ENCODE results near the gene INSIG2. TPM values are rescaled to one million over a fixed set of nuclear protein-coding genes. Genes with fewer than 3 reads are reported as not detected.

The INSIG2 gene
- total RNA-seq, 2 experiments from 2014 or later: 21.7 to 22.2 TPM

- ATAC-seq (no peak), DNase-seq (no peak)
- H3K36me3 Mint-ChIP-seq: peaks cover 14% of the 10 kb centered on the region
- no peaks in the 10 kb centered on the region for H3K9me3 Mint-ChIP-seq (ENCODE audit: low read depth)
- no peaks in the 10 kb centered on the region for H3K27me3 Mint-ChIP-seq
- no peak overlapping the region for H3K4me3 Mint-ChIP-seq
- peaks cover 7% of the 10 kb centered on the region for H3K4me1 Mint-ChIP-seq
- CTCF ChIA-PET: no interaction called here
- H3K27ac Mint-ChIP-seq: no peak overlapping the region
These were observed 27.5 kb downstream of the INSIG2 start for GRCh38 chr2:118115761-118116160.

- H3K27me3 Mint-ChIP-seq: no peaks in the 10 kb centered on the region
- ATAC-seq: no peak
- DNase-seq: no peak
- H3K27ac Mint-ChIP-seq: no peak overlapping the region
- no peak overlapping the region for H3K4me3 Mint-ChIP-seq
- peaks cover 2% of the 10 kb centered on the region for H3K36me3 Mint-ChIP-seq
- no peaks in the 10 kb centered on the region for H3K9me3 Mint-ChIP-seq (ENCODE audit: low read depth)
- CTCF ChIA-PET: interaction anchor here (1.0 kb wide), 1 partner anchor 103 kb away, joined by 3 read pairs; no protein-coding TSS in a partner anchor
- peaks cover 2% of the 10 kb centered on the region for H3K4me1 Mint-ChIP-seq
These were observed 30.2 kb downstream of the INSIG2 start for GRCh38 chr2:118118479-118118878.

GRCh38 chr2:118119158-118119727, 31.0 kb downstream of the INSIG2 start:
- Mint-ChIP-seq H3K9me3 (ENCODE audit: low read depth) (no peaks in the 10 kb centered on the region), H3K4me3 (no peak overlapping the region), H3K27me3 (no peaks in the 10 kb centered on the region), H3K4me1 (no peaks in the 10 kb centered on the region), H3K36me3 (no peaks in the 10 kb centered on the region), H3K27ac (no peak overlapping the region)
- ATAC-seq (no peak), DNase-seq (no peak)
- CTCF ChIA-PET: interaction anchor here (1.0 kb wide), 1 partner anchor 102 kb away, joined by 3 read pairs; no protein-coding TSS in a partner anchor

- Mint-ChIP-seq H3K36me3 (no peaks in the 10 kb centered on the region), H3K9me3 (ENCODE audit: low read depth) (no peaks in the 10 kb centered on the region), H3K4me1 (no peaks in the 10 kb centered on the region), H3K27ac (no peak overlapping the region), H3K27me3 (no peaks in the 10 kb centered on the region), H3K4me3 (no peak overlapping the region)
- CTCF ChIA-PET: no interaction called here
- ATAC-seq (no peak), DNase-seq (no peak)
These were observed 31.6 kb downstream of the INSIG2 start for GRCh38 chr2:118119761-118120400.

GRCh38 chr2:118120401-118120780, 32.1 kb downstream of the INSIG2 start:
- Mint-ChIP-seq H3K4me1 (no peaks in the 10 kb centered on the region), H3K36me3 (no peaks in the 10 kb centered on the region), H3K4me3 (no peak overlapping the region), H3K27ac (no peak overlapping the region), H3K9me3 (ENCODE audit: low read depth) (no peaks in the 10 kb centered on the region), H3K27me3 (peaks cover 3% of the 10 kb centered on the region)
- DNase-seq: no peak
- no peak for ATAC-seq
- CTCF ChIA-PET: no interaction called here

- Mint-ChIP-seq H3K36me3 (no peaks in the 10 kb centered on the region), H3K27ac (no peak overlapping the region), H3K9me3 (ENCODE audit: low read depth) (no peaks in the 10 kb centered on the region), H3K27me3 (peaks cover 8% of the 10 kb centered on the region), H3K4me1 (no peaks in the 10 kb centered on the region), H3K4me3 (no peak overlapping the region)
- DNase-seq: no peak
- ATAC-seq: no peak
- CTCF ChIA-PET: no interaction called here
These were observed 32.8 kb downstream of the INSIG2 start for GRCh38 chr2:118121101-118121500.

- CTCF ChIA-PET: no interaction called here
- Mint-ChIP-seq H3K4me3 (no peak overlapping the region), H3K4me1 (no peaks in the 10 kb centered on the region), H3K9me3 (ENCODE audit: low read depth) (no peaks in the 10 kb centered on the region), H3K36me3 (no peaks in the 10 kb centered on the region), H3K27me3 (peaks cover 13% of the 10 kb centered on the region), H3K27ac (no peak overlapping the region)
- ATAC-seq (no peak), DNase-seq (no peak)
These were observed 33.8 kb downstream of the INSIG2 start for GRCh38 chr2:118121986-118122524.

GRCh38 chr2:118122594-118123281, 34.5 kb downstream of the INSIG2 start:
- DNase-seq (no peak), ATAC-seq (no peak)
- Mint-ChIP-seq H3K36me3 (no peaks in the 10 kb centered on the region), H3K27me3 (peaks cover 16% of the 10 kb centered on the region), H3K27ac (no peak overlapping the region), H3K4me1 (no peaks in the 10 kb centered on the region), H3K4me3 (no peak overlapping the region), H3K9me3 (ENCODE audit: low read depth) (no peaks in the 10 kb centered on the region)
- CTCF ChIA-PET: no interaction called here

GRCh38 chr2:118123561-118124232, 35.4 kb downstream of the INSIG2 start:
- H3K4me1 Mint-ChIP-seq: no peaks in the 10 kb centered on the region
- CTCF ChIA-PET: no interaction called here

GRCh38 chr2:118124288-118124891, 36.1 kb downstream of the INSIG2 start:
- ATAC-seq (no peak), DNase-seq (no peak)
- Mint-ChIP-seq H3K36me3 (no peaks in the 10 kb centered on the region), H3K4me3 (no peak overlapping the region), H3K9me3 (ENCODE audit: low read depth) (no peaks in the 10 kb centered on the region), H3K27ac (no peak overlapping the region), H3K4me1 (no peaks in the 10 kb centered on the region), H3K27me3 (peaks cover 27% of the 10 kb centered on the region)
- CTCF ChIA-PET: no interaction called here

More at GRCh38 chr2:118123561-118124232, 35.4 kb downstream of the INSIG2 start:
- H3K4me3 Mint-ChIP-seq: no peak overlapping the region
- no peaks in the 10 kb centered on the region for H3K36me3 Mint-ChIP-seq
- no peak overlapping the region for H3K27ac Mint-ChIP-seq
- H3K9me3 Mint-ChIP-seq (ENCODE audit: low read depth): no peaks in the 10 kb centered on the region
- ATAC-seq (no peak), DNase-seq (no peak)
- H3K27me3 Mint-ChIP-seq: peaks cover 23% of the 10 kb centered on the region

- Mint-ChIP-seq H3K4me3 (no peak overlapping the region), H3K9me3 (ENCODE audit: low read depth) (no peaks in the 10 kb centered on the region), H3K4me1 (peaks cover 8% of the 10 kb centered on the region), H3K27ac (no peak overlapping the region), H3K36me3 (no peaks in the 10 kb centered on the region), H3K27me3 (peaks cover 28% of the 10 kb centered on the region)
- DNase-seq (no peak), ATAC-seq (no peak)
- CTCF ChIA-PET: no interaction called here
These were observed 39.0 kb downstream of the INSIG2 start for GRCh38 chr2:118127250-118127649.

GRCh38 chr2:118128826-118129225, 40.6 kb downstream of the INSIG2 start:
- Mint-ChIP-seq H3K27ac (no peak overlapping the region), H3K9me3 (ENCODE audit: low read depth) (no peaks in the 10 kb centered on the region), H3K4me3 (no peak overlapping the region), H3K27me3 (peaks cover 31% of the 10 kb centered on the region), H3K4me1 (peaks cover 8% of the 10 kb centered on the region), H3K36me3 (no peaks in the 10 kb centered on the region)
- no peak for ATAC-seq
- CTCF ChIA-PET: no interaction called here
- DNase-seq: no peak

- Mint-ChIP-seq H3K9me3 (ENCODE audit: low read depth) (no peaks in the 10 kb centered on the region), H3K4me3 (no peak overlapping the region), H3K4me1 (peaks cover 8% of the 10 kb centered on the region), H3K36me3 (no peaks in the 10 kb centered on the region), H3K27ac (no peak overlapping the region), H3K27me3 (peaks cover 34% of the 10 kb centered on the region)
- CTCF ChIA-PET: no interaction called here
- no peak for DNase-seq
- ATAC-seq: no peak
These were observed 42.1 kb downstream of the INSIG2 start for GRCh38 chr2:118130385-118130784.

Measured in activated CD8-positive, alpha-beta memory T cell treated with anti-CD3 and anti-CD28 coated beads, Interleukin-2, amount 10 ng/mL, durations not matched to agents 7 days and 5 days (primary cell).